Memory B cell (primary cell): ENCODE measurements around the gene ZNRF2.
A peak's percentile ranks its signal among the peaks of the same experiment; 100 is the strongest.

Experiments
- ATAC-seq: fragments of 150-1000 bp; cut with Tn5 transposase; 2 replicates; pipeline ENCODE4 v1.10.0; 2021; ENCODE audit warnings: low read depth, mild to moderate bottlenecking, moderate library complexity
- DNase-seq, 2 donors: peaks; one replicate each; pipeline ENCODE4 v3.0.0; 2022; ENCODE audit warnings: low spot score in 2 of 2
- H3K27ac Mint-ChIP-seq: one replicate; pipeline ENCODE4 v1.8.0; 2022; ENCODE audit warnings: mild to moderate bottlenecking, moderate library complexity, mixed read lengths
- H3K27me3 Mint-ChIP-seq: one replicate; pipeline ENCODE4 v1.8.0; 2022; ENCODE audit warnings: mixed read lengths
- H3K36me3 Mint-ChIP-seq: one replicate; pipeline ENCODE4 v1.8.0; 2022; ENCODE audit warnings: mild to moderate bottlenecking, mixed read lengths
- H3K4me1 Mint-ChIP-seq: one replicate; pipeline ENCODE4 v1.8.0; 2022; ENCODE audit warnings: mixed read lengths
- H3K4me3 Mint-ChIP-seq: one replicate; pipeline ENCODE4 v1.8.0; 2022; ENCODE audit warnings: mild to moderate bottlenecking, moderate library complexity, mixed read lengths
- H3K9me3 Mint-ChIP-seq: one replicate; pipeline ENCODE4 v1.8.0; 2022; ENCODE audit warnings: mixed read lengths

ZNRF2 gene

DNA sequence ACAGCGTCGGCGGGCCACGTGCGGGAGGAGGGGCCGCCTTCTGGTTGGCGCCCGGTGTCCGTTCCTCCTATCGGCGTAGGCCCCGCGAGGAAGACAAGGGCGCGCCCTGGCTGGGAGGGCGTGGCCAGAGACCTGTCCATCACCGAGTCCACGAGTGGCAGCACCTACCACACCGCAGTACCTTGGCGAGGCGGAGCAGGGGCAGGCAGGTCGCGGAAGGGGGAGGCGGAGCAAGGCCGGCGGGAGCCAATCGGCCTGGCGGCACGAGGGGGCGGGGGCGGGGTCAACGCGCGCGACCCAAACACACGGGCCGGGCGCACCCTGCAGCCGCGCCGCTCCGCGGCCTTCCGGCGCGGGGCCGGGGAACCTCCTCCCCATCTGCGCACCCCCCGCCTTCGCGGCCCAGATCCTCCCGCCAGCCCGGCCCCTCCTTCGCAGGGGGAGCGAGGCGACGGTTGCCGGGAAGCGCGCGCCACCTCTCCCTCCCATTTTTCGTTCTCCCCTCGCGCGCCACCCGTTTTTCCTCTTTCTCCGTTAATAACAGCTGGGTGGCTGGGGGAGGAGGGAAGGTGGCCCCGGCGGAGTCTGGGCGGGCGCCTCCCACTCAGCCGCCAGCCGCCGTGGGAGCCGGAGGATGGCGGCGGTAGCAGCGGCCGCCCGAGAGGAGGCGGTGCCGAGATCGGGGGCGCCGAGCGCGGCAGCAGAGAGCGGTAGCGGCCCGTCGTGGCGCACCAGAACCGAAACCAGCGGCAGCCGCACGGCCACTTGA lies at the start of gene ZNRF2:
Gene ZNRF2 (plus strand): TSS at position 300 of the 769 bp plus-strand sequence. CDS start 761 bp downstream, outside the sequence.
- H3K4me1 Mint-ChIP-seq = peaks cover 21% of the 10 kb centered on the region
- no peaks in the 10 kb centered on the region for H3K27me3 Mint-ChIP-seq
- no peaks in the 10 kb centered on the region for H3K9me3 Mint-ChIP-seq
- peak; percentile 92 to 98 for DNase-seq
- H3K36me3 Mint-ChIP-seq = peaks cover 9% of the 10 kb centered on the region
- peak within 1 kb of the TSS; percentile 89 for H3K27ac Mint-ChIP-seq
- H3K4me3 Mint-ChIP-seq = peak within 1 kb of the TSS; percentile 90
- ATAC-seq = peak; percentile 77

DNA sequence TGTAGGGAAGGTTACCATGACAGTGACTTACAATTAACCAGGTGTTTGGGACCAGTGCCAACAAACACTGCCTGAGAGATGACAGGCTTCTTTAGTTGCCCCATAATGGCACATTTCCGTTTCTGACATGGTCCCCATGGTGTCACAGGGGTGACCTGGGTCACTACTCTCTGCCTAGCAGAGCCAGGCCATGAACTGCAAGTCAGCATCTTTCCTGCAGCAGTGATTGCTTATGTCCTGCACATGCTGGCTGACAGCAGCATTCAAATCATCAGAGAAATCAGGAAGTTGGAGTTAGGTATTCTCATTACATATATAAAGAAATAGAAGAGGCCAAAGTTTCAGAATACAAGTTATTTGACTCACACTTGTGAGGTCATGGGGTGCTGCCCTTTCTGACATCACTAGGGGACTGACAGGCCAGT lies 47.1 kb upstream of the ZNRF2 start:
- no peaks in the 10 kb centered on the region for H3K27me3 Mint-ChIP-seq
- H3K4me1 Mint-ChIP-seq = peaks cover 34% of the 10 kb centered on the region
- no peak overlapping the region for H3K27ac Mint-ChIP-seq
- no peak overlapping the region for H3K4me3 Mint-ChIP-seq
- DNase-seq (peak in 1 of 2 donors; percentile 8), ATAC-seq (peak; percentile 52)
- no peaks in the 10 kb centered on the region for H3K36me3 Mint-ChIP-seq
- peaks cover 1% of the 10 kb centered on the region for H3K9me3 Mint-ChIP-seq

DNA sequence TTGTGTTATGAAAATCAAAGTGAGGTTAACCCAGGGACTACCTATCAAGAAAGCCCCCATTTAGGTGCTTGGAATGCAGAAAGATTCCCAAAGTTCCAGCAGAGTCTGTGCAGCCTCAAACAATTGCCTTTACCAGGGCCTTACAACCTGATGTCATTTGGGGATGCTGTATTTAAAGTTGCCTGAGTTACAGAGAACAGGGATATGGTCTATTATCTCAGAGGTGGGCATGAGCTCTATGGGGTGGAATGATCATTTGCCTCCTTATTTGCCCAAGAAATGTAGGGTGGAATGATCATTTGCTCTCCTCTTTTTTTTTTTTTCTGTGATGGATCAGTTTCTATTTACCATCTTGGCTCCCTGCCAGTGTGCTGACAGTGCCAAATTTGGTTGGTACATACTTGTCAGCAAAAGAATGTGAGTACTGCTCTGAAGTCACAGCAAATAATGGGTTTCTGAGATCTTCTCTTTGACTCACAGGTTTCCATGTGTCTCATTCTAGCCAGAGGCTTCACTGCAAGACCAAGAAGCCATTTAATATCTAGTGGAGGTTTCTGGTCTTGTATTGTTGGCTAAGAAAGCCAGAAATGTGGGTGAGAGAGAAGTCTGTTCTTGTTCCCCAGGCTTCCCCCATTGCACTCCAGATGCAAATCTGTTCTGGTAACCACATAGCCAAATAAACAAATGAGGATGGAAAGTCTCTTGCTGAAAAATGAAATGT lies 45.5 kb upstream of the ZNRF2 start:
- DNase-seq (peak in 1 of 2 donors; percentile 23), ATAC-seq (peak; percentile 80)
- Mint-ChIP-seq H3K4me3 (peak overlapping the region; percentile 60), H3K27ac (peak overlapping the region; percentile 25), H3K9me3 (peaks cover 1% of the 10 kb centered on the region), H3K27me3 (no peaks in the 10 kb centered on the region), H3K36me3 (no peaks in the 10 kb centered on the region), H3K4me1 (peaks cover 34% of the 10 kb centered on the region)

DNA sequence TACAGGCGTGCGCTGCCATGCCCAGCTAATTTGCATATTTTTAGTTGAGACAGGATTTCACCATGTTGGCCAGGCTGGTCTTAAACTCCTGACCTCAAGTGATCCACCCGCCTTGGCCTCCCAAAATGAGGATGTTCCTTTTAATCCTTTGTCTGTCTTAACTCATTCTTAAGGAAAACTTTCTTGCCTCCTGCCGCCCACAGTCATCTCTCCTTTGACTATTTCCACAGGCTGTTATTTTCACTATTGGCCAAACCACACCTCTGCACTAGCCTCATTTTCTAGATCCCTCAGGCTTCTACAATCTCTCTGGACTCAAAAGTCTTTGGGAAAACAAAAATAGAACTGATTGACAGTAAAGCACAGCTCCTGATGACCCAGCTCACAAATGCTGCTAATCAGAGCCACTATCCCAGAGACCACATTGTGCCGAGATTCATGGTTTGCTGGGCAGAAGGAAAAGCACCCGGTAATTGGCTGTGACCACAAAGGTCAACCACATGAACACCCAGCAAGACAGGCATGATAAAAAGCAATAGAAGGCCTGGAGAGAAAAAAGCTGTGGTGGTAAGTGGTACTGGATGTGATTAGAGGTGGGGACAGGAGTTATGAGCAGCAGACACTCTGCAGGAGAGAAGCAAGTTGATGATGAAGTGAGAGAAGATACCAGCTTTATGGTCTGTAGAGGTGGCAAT lies 44.1 kb upstream of the ZNRF2 start:
- H3K27ac Mint-ChIP-seq = no peak overlapping the region
- H3K9me3 Mint-ChIP-seq = peaks cover 1% of the 10 kb centered on the region
- H3K4me1 Mint-ChIP-seq = peaks cover 38% of the 10 kb centered on the region
- no peak for ATAC-seq
- no peaks in the 10 kb centered on the region for H3K36me3 Mint-ChIP-seq
- DNase-seq = no peak
- no peaks in the 10 kb centered on the region for H3K27me3 Mint-ChIP-seq
- H3K4me3 Mint-ChIP-seq = peak overlapping the region; percentile 47

DNA sequence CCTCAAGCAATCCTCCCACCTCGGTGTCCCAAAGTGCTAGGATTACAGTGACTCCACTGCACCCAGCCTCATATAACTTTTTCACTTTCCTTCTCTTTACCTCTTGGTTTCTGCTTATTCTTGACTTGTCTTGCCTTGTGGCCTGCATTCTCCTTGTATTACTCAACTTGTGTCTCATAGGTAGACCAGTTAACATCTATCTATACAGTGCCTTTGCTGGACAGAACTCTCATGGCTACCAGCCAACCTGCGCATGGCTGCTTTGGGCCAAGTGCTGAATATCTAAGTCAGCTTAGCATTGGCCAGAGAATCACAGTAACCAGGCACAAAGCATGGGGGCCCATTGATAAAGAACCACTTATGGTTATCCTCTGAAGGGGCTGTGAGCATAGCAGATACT lies 42.6 kb upstream of the ZNRF2 start:
- H3K27ac Mint-ChIP-seq = no peak overlapping the region
- ATAC-seq = no peak
- no peaks in the 10 kb centered on the region for H3K36me3 Mint-ChIP-seq
- no peak overlapping the region for H3K4me3 Mint-ChIP-seq
- peaks cover 1% of the 10 kb centered on the region for H3K9me3 Mint-ChIP-seq
- no peak for DNase-seq
- no peaks in the 10 kb centered on the region for H3K27me3 Mint-ChIP-seq
- H3K4me1 Mint-ChIP-seq = peaks cover 40% of the 10 kb centered on the region

DNA sequence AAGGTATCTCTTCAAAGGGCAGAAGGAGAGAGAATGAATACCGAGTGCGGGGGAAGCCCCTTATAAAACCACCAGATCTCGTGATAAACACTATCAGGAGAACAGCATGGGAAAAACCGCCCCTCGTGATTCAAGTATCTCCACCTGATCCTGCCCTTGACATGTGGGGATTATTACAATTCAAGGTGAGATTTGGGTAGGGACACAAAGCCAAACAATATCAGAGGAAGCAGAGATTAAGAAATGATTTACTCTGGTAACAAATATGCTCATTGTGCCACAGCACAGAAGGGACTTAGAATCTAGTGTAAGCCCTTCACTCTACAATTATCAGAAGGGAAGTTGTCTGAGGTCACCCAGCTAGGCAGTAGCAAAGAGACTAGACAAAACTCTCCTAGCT lies 40.1 kb upstream of the ZNRF2 start:
- peaks cover 1% of the 10 kb centered on the region for H3K9me3 Mint-ChIP-seq
- H3K36me3 Mint-ChIP-seq = peaks cover 2% of the 10 kb centered on the region
- H3K4me3 Mint-ChIP-seq = no peak overlapping the region
- no peaks in the 10 kb centered on the region for H3K27me3 Mint-ChIP-seq
- peaks cover 37% of the 10 kb centered on the region for H3K4me1 Mint-ChIP-seq
- no peak for ATAC-seq
- DNase-seq = no peak
- H3K27ac Mint-ChIP-seq = no peak overlapping the region

DNA sequence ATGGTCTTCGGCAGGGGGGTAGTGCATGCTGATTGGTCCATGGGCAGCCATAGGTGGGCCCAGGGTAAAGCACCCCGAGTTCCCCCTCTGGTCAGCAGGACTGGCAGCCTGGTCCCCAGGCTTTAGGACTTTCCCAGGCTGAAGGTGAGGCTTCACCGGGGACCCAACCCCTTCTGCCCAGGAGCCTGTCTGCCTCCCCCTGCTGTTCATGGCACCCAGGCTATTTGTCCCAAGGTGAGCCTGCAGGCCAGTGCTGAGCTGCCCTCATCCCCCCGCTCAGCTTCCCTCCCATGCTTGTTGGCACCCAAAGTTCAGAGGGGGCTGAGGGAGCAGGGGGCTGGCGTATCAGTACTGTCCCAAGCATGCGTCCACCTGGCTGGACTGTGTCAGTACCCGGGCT lies 38.5 kb upstream of the ZNRF2 start:
- DNase-seq = no peak
- peaks cover 28% of the 10 kb centered on the region for H3K4me1 Mint-ChIP-seq
- H3K4me3 Mint-ChIP-seq = no peak overlapping the region
- no peak overlapping the region for H3K27ac Mint-ChIP-seq
- no peak for ATAC-seq
- peaks cover 3% of the 10 kb centered on the region for H3K36me3 Mint-ChIP-seq
- no peaks in the 10 kb centered on the region for H3K27me3 Mint-ChIP-seq
- peaks cover 1% of the 10 kb centered on the region for H3K9me3 Mint-ChIP-seq

DNA sequence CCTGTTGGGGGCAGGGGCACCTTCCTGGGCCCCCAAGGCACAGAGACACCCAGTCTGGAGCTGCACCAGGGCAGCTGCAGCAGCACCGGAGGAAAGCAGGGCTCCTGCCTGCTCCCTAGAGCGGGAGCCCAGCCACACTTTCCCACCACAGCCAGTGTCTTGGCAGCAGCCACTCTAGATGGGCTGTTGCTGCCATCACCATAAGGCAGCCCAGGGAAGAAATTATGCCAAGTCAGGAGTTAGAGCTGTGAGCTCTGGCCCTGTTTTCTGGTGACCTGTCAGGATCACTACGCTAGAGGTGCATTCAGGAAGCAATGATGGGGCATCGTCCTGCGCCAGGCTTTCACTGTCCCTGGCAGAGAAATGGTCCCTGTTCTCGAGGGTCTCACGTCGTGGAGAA lies 38.0 kb upstream of the ZNRF2 start:
- Mint-ChIP-seq H3K27ac (no peak overlapping the region), H3K27me3 (no peaks in the 10 kb centered on the region), H3K9me3 (peaks cover 1% of the 10 kb centered on the region), H3K36me3 (peaks cover 3% of the 10 kb centered on the region), H3K4me3 (no peak overlapping the region), H3K4me1 (peaks cover 28% of the 10 kb centered on the region)
- no peak for ATAC-seq
- DNase-seq = no peak

DNA sequence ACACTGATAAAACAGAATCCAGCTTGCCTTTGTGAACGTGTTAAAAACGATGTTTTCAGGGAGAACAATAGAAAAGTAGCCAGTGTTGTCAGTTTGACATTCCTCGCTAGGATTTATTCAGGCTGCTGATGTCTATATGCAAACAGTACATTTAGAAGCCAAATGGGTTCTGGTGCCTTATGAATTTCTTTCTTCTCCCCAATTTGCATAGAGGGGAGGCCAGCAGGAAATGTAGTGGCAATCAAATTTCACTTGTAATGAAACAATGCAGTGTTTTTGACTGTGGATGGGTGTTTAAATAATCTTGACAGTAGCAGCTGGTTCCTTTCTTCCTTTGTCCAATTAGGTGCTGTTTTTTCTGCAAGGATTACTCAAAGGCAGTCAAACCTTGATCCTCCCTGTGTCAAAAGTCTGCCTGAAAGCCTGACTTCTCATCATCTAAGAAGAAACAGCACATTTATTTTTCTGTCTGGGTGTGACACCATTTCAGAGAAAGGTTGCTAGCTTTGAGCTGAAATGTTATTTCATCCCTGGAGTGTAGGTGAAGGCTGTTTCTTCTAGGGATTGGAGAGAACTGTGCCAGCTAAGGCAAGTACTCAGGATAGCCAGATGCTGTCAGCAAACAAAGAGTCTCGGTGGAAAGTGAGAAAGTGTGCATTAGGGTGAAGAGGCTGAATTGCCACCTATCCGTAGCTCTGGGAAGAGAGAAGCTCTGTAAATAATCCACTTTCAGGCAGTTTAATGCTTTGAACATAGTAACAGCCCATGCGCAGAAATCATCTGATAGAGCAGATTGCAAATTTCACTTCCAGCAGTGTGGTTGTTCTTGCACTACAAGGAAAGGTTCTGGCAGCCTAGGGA lies 36.6 kb upstream of the ZNRF2 start:
- no peak overlapping the region for H3K27ac Mint-ChIP-seq
- H3K4me1 Mint-ChIP-seq = peaks cover 25% of the 10 kb centered on the region
- H3K4me3 Mint-ChIP-seq = no peak overlapping the region

DNA sequence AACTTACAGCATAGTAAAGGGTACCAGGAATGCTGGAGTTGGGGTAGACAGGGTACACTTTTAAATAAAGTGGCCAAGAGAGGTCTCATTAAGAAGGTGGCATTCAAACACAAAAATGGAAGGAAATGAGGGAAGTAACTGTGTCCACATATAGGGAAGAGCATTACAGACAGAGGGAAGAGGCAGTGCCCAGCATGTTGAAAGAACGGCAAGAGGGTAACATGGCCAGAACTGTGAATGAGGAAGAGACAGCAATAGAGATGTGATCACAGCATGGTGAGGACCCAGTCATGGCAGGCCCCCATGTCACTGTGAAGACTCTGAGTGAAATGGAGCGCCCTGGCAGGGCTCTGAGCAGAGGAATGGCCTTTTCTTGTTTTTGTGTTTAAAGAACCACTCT lies 35.1 kb upstream of the ZNRF2 start:
- DNase-seq (no peak), ATAC-seq (no peak)
- H3K4me3 Mint-ChIP-seq = no peak overlapping the region
- peaks cover 3% of the 10 kb centered on the region for H3K36me3 Mint-ChIP-seq
- no peaks in the 10 kb centered on the region for H3K27me3 Mint-ChIP-seq
- peaks cover 22% of the 10 kb centered on the region for H3K4me1 Mint-ChIP-seq
- H3K27ac Mint-ChIP-seq = no peak overlapping the region
- H3K9me3 Mint-ChIP-seq = no peaks in the 10 kb centered on the region

More for the DNA sequence above, 36.6 kb upstream of the ZNRF2 start:
- peaks cover 3% of the 10 kb centered on the region for H3K36me3 Mint-ChIP-seq
- DNase-seq = no peak
- no peaks in the 10 kb centered on the region for H3K9me3 Mint-ChIP-seq
- no peak for ATAC-seq
- no peaks in the 10 kb centered on the region for H3K27me3 Mint-ChIP-seq

DNA sequence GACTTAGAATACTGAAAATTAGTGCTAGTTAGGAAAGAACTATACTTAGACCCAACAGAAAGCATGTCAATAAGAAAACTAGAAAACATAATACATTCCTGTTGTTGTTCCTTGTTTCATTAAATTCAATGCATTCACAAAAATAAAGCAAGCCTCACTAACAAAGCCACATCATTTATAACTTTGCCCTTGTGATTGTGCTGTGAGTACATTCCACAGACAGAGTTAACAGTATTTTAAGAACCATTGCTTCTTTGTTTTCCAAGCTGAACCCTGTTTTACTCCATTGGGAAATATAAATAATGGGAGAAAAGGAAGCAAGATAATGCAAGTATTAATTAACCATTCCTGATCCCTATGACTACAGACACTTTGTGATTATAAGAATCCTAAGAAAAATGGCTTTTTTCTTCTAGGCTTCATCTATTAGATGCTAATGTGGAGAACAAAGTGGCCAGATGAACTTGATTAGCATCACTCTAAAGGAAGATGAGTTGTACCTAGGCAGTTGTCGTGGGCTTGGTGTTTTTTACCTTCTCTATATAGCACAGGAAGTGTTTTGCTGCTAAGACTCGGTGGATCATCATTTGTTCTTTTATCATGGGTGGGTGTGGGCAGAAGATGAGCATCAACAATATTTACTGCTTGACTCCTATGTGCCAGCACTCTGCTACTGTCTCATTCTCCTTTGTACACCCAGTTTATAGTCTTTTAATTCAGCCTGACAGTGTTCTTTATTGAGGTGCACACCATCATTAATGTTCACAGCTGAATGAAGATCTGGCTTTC lies 34.2 kb upstream of the ZNRF2 start:
- Mint-ChIP-seq H3K36me3 (peaks cover 3% of the 10 kb centered on the region), H3K27ac (no peak overlapping the region), H3K4me3 (no peak overlapping the region), H3K4me1 (peaks cover 21% of the 10 kb centered on the region), H3K27me3 (no peaks in the 10 kb centered on the region), H3K9me3 (no peaks in the 10 kb centered on the region)
- ATAC-seq (no peak), DNase-seq (no peak)

DNA sequence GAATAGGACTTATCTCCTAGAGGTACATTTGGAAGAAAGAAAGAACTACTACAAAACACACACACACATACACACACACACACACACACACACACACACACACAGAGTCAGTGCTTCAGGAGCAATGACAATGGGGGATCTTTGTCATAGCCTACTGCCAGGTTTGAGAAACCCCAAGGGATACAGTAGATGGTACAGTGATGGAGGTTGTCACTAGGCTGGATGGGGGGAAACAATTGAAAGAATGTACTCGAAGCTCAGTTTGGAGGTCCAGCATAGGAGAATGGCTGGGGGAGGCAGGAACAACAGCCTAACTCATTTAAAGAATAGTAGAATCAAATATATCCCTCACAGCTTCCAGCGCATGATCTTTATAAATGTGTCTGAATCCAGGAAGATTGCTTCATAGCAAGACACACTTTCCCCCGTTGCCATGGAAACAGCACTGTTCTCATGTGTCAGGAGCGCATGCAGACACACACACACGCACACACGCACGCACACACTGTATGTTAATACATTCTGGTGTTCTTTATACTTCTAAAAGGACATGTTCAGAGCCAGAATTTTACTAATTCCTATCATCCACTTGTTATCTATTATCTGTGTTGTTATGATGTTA lies 32.6 kb upstream of the ZNRF2 start:
- peaks cover 18% of the 10 kb centered on the region for H3K4me1 Mint-ChIP-seq
- H3K36me3 Mint-ChIP-seq = peaks cover 4% of the 10 kb centered on the region
- DNase-seq (no peak), ATAC-seq (no peak)
- no peak overlapping the region for H3K4me3 Mint-ChIP-seq
- H3K27me3 Mint-ChIP-seq = no peaks in the 10 kb centered on the region
- no peak overlapping the region for H3K27ac Mint-ChIP-seq
- H3K9me3 Mint-ChIP-seq = no peaks in the 10 kb centered on the region
